MM.1S (cell line): ENCODE results near the gene USB1.

Experiments
- DNase-seq: peaks from one replicate; pipeline ENCODE4 v3.0.0-alpha.2; 2015
- H2AFZ ChIP-seq: fragments of 300-600 bp; sonication (generic); 2 replicates; pipeline ENCODE4 v1.6.0; 2016; ENCODE audit warnings: antibody characterized with exemption, low read length
- H3F3A ChIP-seq: fragments of 300-600 bp; sonication (generic); 2 replicates; pipeline ENCODE4 v1.6.1; 2016; ENCODE audit warnings: mild to moderate bottlenecking, antibody characterized with exemption, low read length, moderate library complexity, mixed read lengths; ENCODE audit not compliant: insufficient read depth
- H3K27ac ChIP-seq: fragments of 300-600 bp; sonication (generic); 2 replicates; pipeline ENCODE4 v1.5.1; 2016; ENCODE audit warnings: mild to moderate bottlenecking, low read length
- H3K27me3 ChIP-seq: fragments of 300-600 bp; sonication (generic); replicated peaks from 2 replicates; pipeline ENCODE4 v1.6.0; 2016; ENCODE audit warnings: low read length; ENCODE audit not compliant: insufficient read depth
- H3K36me3 ChIP-seq: fragments of 300-600 bp; sonication (generic); replicated peaks from 2 replicates; pipeline ENCODE4 v1.6.1; 2016; ENCODE audit warnings: mild to moderate bottlenecking, low read length, mixed read lengths; ENCODE audit not compliant: insufficient read depth
- H3K4me1 ChIP-seq: fragments of 300-600 bp; sonication (generic); 2 replicates; pipeline ENCODE4 v1.6.1; 2016; ENCODE audit warnings: low read length, mixed read lengths
- H3K4me2 ChIP-seq: fragments of 300-600 bp; sonication (generic); 2 replicates; pipeline ENCODE4 v1.6.0; 2016; ENCODE audit warnings: low read depth, low read length
- H3K4me3 ChIP-seq: fragments of 300-600 bp; sonication (generic); 2 replicates; pipeline ENCODE4 v1.5.1; 2016; ENCODE audit warnings: low read length, mixed read lengths
- H3K79me2 ChIP-seq: fragments of 300-600 bp; sonication (generic); 2 replicates; pipeline ENCODE4 v1.6.1; 2016; ENCODE audit warnings: mixed run types, low read length, mixed read lengths
- H3K9ac ChIP-seq: fragments of 300-600 bp; sonication (generic); 2 replicates; pipeline ENCODE4 v1.6.1; 2016; ENCODE audit warnings: low read length, mixed read lengths
- H3K9me2 ChIP-seq: fragments of 300-600 bp; sonication (generic); replicated peaks from 2 replicates; pipeline ENCODE4 v1.6.1; 2016; ENCODE audit warnings: mild to moderate bottlenecking, low read length, mixed read lengths; ENCODE audit not compliant: insufficient read depth
- H3K9me3 ChIP-seq: fragments of 300-600 bp; sonication (generic); replicated peaks from 2 replicates; pipeline ENCODE4 v1.6.1; 2016; ENCODE audit warnings: mild to moderate bottlenecking, low read length, mixed read lengths; ENCODE audit not compliant: insufficient read depth
- H4K20me1 ChIP-seq: fragments of 300-600 bp; sonication (generic); 2 replicates; pipeline ENCODE4 v1.6.1; 2016; ENCODE audit warnings: mild to moderate bottlenecking, low read length, moderate library complexity, mixed read lengths; ENCODE audit not compliant: insufficient read depth
- CTCF ChIP-seq: fragments of 300-600 bp; sonication (generic); IDR thresholded peaks from 2 replicates; pipeline ENCODE4 v1.5.1; 2016; ENCODE audit warnings: antibody characterized with exemption, low read length, mixed read lengths
- EZH2 ChIP-seq: fragments of 300-600 bp; sonication (generic); optimal IDR thresholded peaks from 2 replicates; pipeline ENCODE3; 2017; ENCODE audit warnings: low read depth, mild to moderate bottlenecking, antibody characterized with exemption, low read length, mixed read lengths
- EZH2phosphoT487 ChIP-seq: fragments of 300-600 bp; sonication (generic); IDR thresholded peaks from 2 replicates; pipeline ENCODE4 v1.6.1; 2018; ENCODE audit warnings: antibody characterized with exemption, low read length

The USB1 gene

GRCh38 chr16:58031016-58031800, 30.0 kb downstream of the USB1 start:
- Histone ChIP-seq H3K4me3 (no peak overlapping the region), H4K20me1 (no peaks in the 10 kb centered on the region), H3K27me3 (peaks cover 13% of the 10 kb centered on the region), H3K27ac (no peak overlapping the region), H3K4me2 (no peak overlapping the region), H3K4me1 (no peaks in the 10 kb centered on the region; the same call in 1 of the 2 replicates), H3K79me2 (no peaks in the 10 kb centered on the region), H3K9me3 (no peaks in the 10 kb centered on the region), H3F3A (no peaks in the 10 kb centered on the region), H3K9ac (no peak overlapping the region), H3K36me3 (no peaks in the 10 kb centered on the region), H2AFZ (no peak overlapping the region), H3K9me2 (no peaks in the 10 kb centered on the region)
- TF ChIP-seq EZH2phosphoT487 = no peak
- TF ChIP-seq CTCF = no peak
- TF ChIP-seq EZH2 = no peak
- DNase-seq = no peak

GRCh38 chr16:58032710-58033293, 31.6 kb downstream of the USB1 start:
- H3K4me1 ChIP-seq = no peaks in the 10 kb centered on the region
- no peak overlapping the region for H2AFZ ChIP-seq
- H3K4me2 ChIP-seq = no peak overlapping the region

GRCh38 chr16:58034128-58034685, 33.0 kb downstream of the USB1 start:
- Histone ChIP-seq H3K27me3 (no peaks in the 10 kb centered on the region), H4K20me1 (no peaks in the 10 kb centered on the region), H3K4me3 (no peak overlapping the region), H3K79me2 (no peaks in the 10 kb centered on the region), H3K27ac (no peak overlapping the region), H3K4me1 (no peaks in the 10 kb centered on the region), H3K9me2 (no peaks in the 10 kb centered on the region), H3F3A (no peaks in the 10 kb centered on the region), H3K4me2 (no peak overlapping the region), H3K9ac (no peak overlapping the region), H3K9me3 (no peaks in the 10 kb centered on the region), H3K36me3 (no peaks in the 10 kb centered on the region), H2AFZ (no peak overlapping the region)
- DNase-seq = no peak
- no peak for TF ChIP-seq CTCF
- no peak for TF ChIP-seq EZH2

More at GRCh38 chr16:58032710-58033293, 31.6 kb downstream of the USB1 start:
- H4K20me1 ChIP-seq = no peaks in the 10 kb centered on the region
- no peaks in the 10 kb centered on the region for H3K9me3 ChIP-seq
- no peak for TF ChIP-seq EZH2phosphoT487
- TF ChIP-seq CTCF = no peak
- TF ChIP-seq EZH2 = no peak
- no peaks in the 10 kb centered on the region for H3F3A ChIP-seq
- H3K9me2 ChIP-seq = no peaks in the 10 kb centered on the region
- no peaks in the 10 kb centered on the region for H3K27me3 ChIP-seq
- H3K9ac ChIP-seq = no peak overlapping the region
- no peak overlapping the region for H3K4me3 ChIP-seq
- no peak overlapping the region for H3K27ac ChIP-seq
- H3K36me3 ChIP-seq = no peaks in the 10 kb centered on the region
- no peak for DNase-seq
- no peaks in the 10 kb centered on the region for H3K79me2 ChIP-seq
